HCT116 (cell line): ENCODE measurements around the gene RNPS1. TPM values are rescaled to one million over a fixed set of nuclear protein-coding genes. Genes with fewer than 3 reads are reported as not detected.

Source experiments
- ATAC-seq: fragments of 200-7000 bp; cut with Tn5 transposase; 2 replicates; pipeline ENCODE4 v1.9.1; 2020; ENCODE audit warnings: mild to moderate bottlenecking, moderate library complexity
- BruUV-seq: library from RNA; stranded (reverse); fragments of 400-500 nt; replicated peaks from 2 replicates; lab custom pipeline; 2021; lab: Mats Ljungman, UMichigan
- CTCF ChIA-PET: fragments of 300-600 bp; sonication (Branson Sonifier 250); formaldehyde crosslinking; loops from one replicate; lab custom pipeline; 2021; ENCODE audit warnings: antibody characterized with exemption; lab: Charles Lee
- POLR2A ChIA-PET: fragments of 300-600, 350-600 bp; sonication (Branson Sonifier 250); formaldehyde crosslinking; loops from one replicate; lab custom pipeline; 2021; ENCODE audit warnings: antibody characterized with exemption; lab: Charles Lee
- RAD21 ChIA-PET, 2 experiments: fragments of 300-600 bp; sonication (Branson Sonifier 250); formaldehyde crosslinking; loops; one replicate each; lab custom pipeline; 2023; ENCODE audit warnings: low total read pairs in 2 of 2; ENCODE audit not compliant: uncharacterized antibody in 2 of 2, unreplicated experiment in 2 of 2, low non-redundant PET in 1 of 2; lab: Charles Lee
- DNase-seq: peaks from one replicate; pipeline ENCODE4 v3.0.0-alpha.2; 2010; ENCODE audit warnings: low read depth, low spot score
- H2AFZ ChIP-seq: fragments of 200-600 bp; shearing (Covaris generic), sonication (generic); 2 replicates; pipeline ENCODE4 v1.6.1; 2017; ENCODE audit warnings: low read depth, mixed run types, mixed read lengths, antibody characterized with exemption, low read length; ENCODE audit not compliant: poor library complexity, severe bottlenecking
- H3K27ac ChIP-seq: 2 replicates; pipeline ENCODE4 v1.5.1; 2012; ENCODE audit warnings: low read depth, low read length
- H3K27me3 ChIP-seq: fragments of 200-600 bp; sonication (generic); 2 replicates; pipeline ENCODE4 v1.6.1; 2016; ENCODE audit warnings: mixed run types, low read length, mixed read lengths; ENCODE audit not compliant: insufficient read depth
- H3K36me3 ChIP-seq, 2 experiments: fragments of 200-500 bp in 1 of 2; fragments of 200-600 bp in 1 of 2; sonication (Bioruptor generic) in 1 of 2; sonication (generic) in 1 of 2; 2 replicates each; pipeline versions ENCODE4 v1.5.1 to v1.6.1; 2014 to 2016; ENCODE audit warnings: low read length in 2 of 2, inconsistent platforms in 1 of 2, mixed read lengths in 1 of 2, mixed run types in 1 of 2; ENCODE audit not compliant: insufficient read depth in 2 of 2, control insufficient read depth in 1 of 2
- H3K4me1 ChIP-seq, 2 experiments: fragments of 200-600 bp in 1 of 2; sonication (generic) in 1 of 2; 2 replicates each; pipeline versions ENCODE4 v1.5.1 to v1.6.1; 2012 to 2017; ENCODE audit warnings: low read length in 2 of 2, inconsistent platforms in 1 of 2, mild to moderate bottlenecking in 1 of 2, mixed read lengths in 1 of 2, mixed run types in 1 of 2, moderate library complexity in 1 of 2; ENCODE audit not compliant: insufficient read depth in 2 of 2, control insufficient read depth in 1 of 2
- H3K4me2 ChIP-seq: fragments of 200-600 bp; sonication (generic); 2 replicates; pipeline ENCODE4 v1.6.1; 2017; ENCODE audit warnings: mixed run types, low read length, mixed read lengths
- H3K4me3 ChIP-seq, 2 experiments: fragments of 200-600 bp in 1 of 2; sonication (generic) in 1 of 2; replicated peaks in 1 of 2; 2 replicates each; pipeline ENCODE4 v1.5.1; 2011 to 2016; ENCODE audit warnings: low read length in 2 of 2, control low read depth in 1 of 2, low read depth in 1 of 2, mild to moderate bottlenecking in 1 of 2, mixed read lengths in 1 of 2, mixed run types in 1 of 2
- H3K79me2 ChIP-seq: fragments of 200-600 bp; sonication (generic); 2 replicates; pipeline ENCODE4 v1.6.1; 2017; ENCODE audit warnings: mild to moderate bottlenecking, mixed run types, low read length, moderate library complexity, mixed read lengths; ENCODE audit not compliant: insufficient read depth
- H3K9ac ChIP-seq: fragments of 200-600 bp; sonication (generic); 2 replicates; pipeline ENCODE4 v1.6.1; 2016; ENCODE audit warnings: low read length, mixed read lengths
- H3K9me2 ChIP-seq: fragments of 200-600 bp; sonication (generic), shearing (Covaris generic); 2 replicates; pipeline ENCODE4 v1.6.1; 2017; ENCODE audit warnings: mixed run types, mild to moderate bottlenecking, moderate library complexity; ENCODE audit not compliant: insufficient read depth
- H3K9me3 ChIP-seq, 2 experiments: fragments of 200-500 bp in 1 of 2; fragments of 200-600 bp in 1 of 2; sonication (Bioruptor generic) in 1 of 2; sonication (generic) in 1 of 2; 2 replicates each; pipeline ENCODE4 v1.6.1; 2014 to 2017; ENCODE audit warnings: low read length in 2 of 2, mixed read lengths in 2 of 2, inconsistent platforms in 1 of 2, low read depth in 1 of 2, mild to moderate bottlenecking in 1 of 2, mixed run types in 1 of 2, moderate library complexity in 1 of 2; ENCODE audit not compliant: control insufficient read depth in 1 of 2, insufficient read depth in 1 of 2
- H4K20me1 ChIP-seq: fragments of 200-600 bp; sonication (generic), shearing (Covaris generic); 2 replicates; pipeline ENCODE4 v1.6.1; 2017; ENCODE audit warnings: mixed run types, mild to moderate bottlenecking, moderate library complexity; ENCODE audit not compliant: insufficient read depth
- EGR1 ChIP-seq: IDR thresholded peaks from 2 replicates; pipeline ENCODE4 v1.6.1; 2012; ENCODE audit warnings: low read depth
- FOSL1 ChIP-seq: IDR thresholded peaks from 2 replicates; pipeline ENCODE4 v1.6.1; 2012; ENCODE audit warnings: low read depth
- RAD21 ChIP-seq: IDR thresholded peaks from 2 replicates; pipeline ENCODE4 v1.6.1; 2012; ENCODE audit warnings: low read depth, mild to moderate bottlenecking
- ZFX ChIP-seq: fragments of 450-650 bp; IDR thresholded peaks from 2 replicates; pipeline ENCODE4 v1.6.1; 2017
- intact Hi-C: fragments of 100-400 bp; cut with micrococcal nuclease; formaldehyde crosslinking; loops from 2 replicates; pipeline ENCODE4 v1.10.0; 2022
- total RNA-seq: library from RNA; stranded (reverse); gene quantifications from one replicate; pipeline ENCODE4 v1.2.1, GENCODE V29; 2021; ENCODE audit not compliant: unreplicated experiment
- TF ChIP-seq, protein P1 (sequence below): IDR thresholded peaks from 2 replicates; pipeline ENCODE4 v1.6.1; 2012; ENCODE audit warnings: low read depth
- TF ChIP-seq, protein P2 (sequence below), 3 experiments: fragments of 200-600 bp in 1 of 3; sonication (generic) in 1 of 3; IDR thresholded peaks in 2 of 3; conservative IDR thresholded peaks in 1 of 3; 2 replicates each; pipeline ENCODE4 v1.5.1; 2012 to 2017; ENCODE audit warnings: low read depth in 2 of 3, low read length in 2 of 3, antibody characterized with exemption in 1 of 3, borderline replicate concordance in 1 of 3, control low read depth in 1 of 3, mild to moderate bottlenecking in 1 of 3, mixed read lengths in 1 of 3, mixed run types in 1 of 3, moderate library complexity in 1 of 3; ENCODE audit not compliant: insufficient read depth in 1 of 3

Gene RNPS1
- total RNA-seq, 1 experiment from 2014 or later: 257 TPM

DNA sequence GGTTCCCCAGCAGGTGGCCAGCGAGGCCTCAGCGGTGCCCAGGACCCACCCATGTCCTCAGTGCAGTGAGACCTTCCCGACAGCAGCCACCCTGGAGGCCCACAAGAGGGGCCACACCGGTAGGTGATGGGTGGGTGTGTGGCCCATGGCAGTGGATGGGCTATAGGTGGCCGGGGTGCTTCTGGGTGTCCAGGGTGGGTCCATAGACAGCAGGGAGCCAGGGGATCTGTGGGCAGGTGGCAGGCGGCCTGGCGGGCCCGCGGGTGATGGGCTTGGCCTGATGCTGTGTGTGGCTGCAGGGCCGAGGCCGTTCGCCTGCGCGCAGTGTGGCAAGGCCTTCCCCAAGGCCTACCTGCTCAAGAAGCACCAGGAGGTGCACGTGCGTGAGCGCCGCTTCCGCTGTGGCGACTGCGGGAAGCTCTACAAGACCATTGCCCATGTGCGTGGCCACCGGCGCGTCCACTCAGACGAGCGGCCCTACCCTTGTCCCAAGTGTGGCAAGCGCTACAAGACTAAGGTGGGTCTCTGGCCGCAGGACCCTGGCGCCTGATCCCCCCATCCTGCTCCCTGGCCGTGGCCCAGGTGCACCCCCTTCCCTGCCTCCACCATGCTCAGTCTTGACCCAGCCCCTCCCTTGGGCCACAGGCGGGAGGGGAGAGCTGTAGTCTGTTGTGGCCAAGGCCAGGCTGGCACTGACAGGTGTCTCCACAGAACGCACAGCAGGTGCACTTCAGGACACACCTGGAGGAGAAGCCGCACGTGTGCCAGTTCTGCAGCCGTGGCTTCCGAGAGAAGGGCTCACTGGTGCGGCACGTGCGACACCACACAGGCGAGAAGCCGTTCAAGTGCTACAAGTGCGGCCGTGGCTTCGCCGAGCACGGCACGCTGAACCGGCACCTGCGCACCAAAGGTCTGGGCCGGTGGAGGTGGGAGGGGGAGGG lies 33.8 kb downstream of the RNPS1 start:
- peaks cover 8% of the 10 kb centered on the region; the same call in 1 of the 2 replicates for H3K79me2 ChIP-seq
- H2AFZ ChIP-seq: no peak overlapping the region
- CTCF ChIA-PET: no interaction called here
- no peak overlapping the region; the same call in 1 of the 2 replicates for H3K27ac ChIP-seq
- 0 out of 2 replicates have a peak, but pooled peaks have one; percentile 5 for ATAC-seq
- H3K9me2 ChIP-seq: no peaks in the 10 kb centered on the region
- H3K4me3 ChIP-seq: no peak overlapping the region
- H3K9me3 ChIP-seq: no peaks in the 10 kb centered on the region
- no peaks in the 10 kb centered on the region for H3K27me3 ChIP-seq
- H3K4me1 ChIP-seq: peaks cover 0 to 10% of the 10 kb centered on the region in 2 experiments; a peak in 2 of 4 replicates
- H3K9ac ChIP-seq: no peak overlapping the region
- no TSS peak for BruUV-seq
- RAD21 ChIA-PET: interaction anchor here in 1 of 2 experiments (0.6 kb wide), 1 partner anchor 8 kb away, joined by 4 read pairs; no protein-coding TSS in a partner anchor
- intact Hi-C loops: no loop called here
- TF ChIP-seq EGR1: no peak
- 0 out of 2 replicates have a peak, but pooled peaks have one; percentile 9 for TF ChIP-seq ZFX
- no peak for TF ChIP-seq RAD21
- TF ChIP-seq, protein P1, sequence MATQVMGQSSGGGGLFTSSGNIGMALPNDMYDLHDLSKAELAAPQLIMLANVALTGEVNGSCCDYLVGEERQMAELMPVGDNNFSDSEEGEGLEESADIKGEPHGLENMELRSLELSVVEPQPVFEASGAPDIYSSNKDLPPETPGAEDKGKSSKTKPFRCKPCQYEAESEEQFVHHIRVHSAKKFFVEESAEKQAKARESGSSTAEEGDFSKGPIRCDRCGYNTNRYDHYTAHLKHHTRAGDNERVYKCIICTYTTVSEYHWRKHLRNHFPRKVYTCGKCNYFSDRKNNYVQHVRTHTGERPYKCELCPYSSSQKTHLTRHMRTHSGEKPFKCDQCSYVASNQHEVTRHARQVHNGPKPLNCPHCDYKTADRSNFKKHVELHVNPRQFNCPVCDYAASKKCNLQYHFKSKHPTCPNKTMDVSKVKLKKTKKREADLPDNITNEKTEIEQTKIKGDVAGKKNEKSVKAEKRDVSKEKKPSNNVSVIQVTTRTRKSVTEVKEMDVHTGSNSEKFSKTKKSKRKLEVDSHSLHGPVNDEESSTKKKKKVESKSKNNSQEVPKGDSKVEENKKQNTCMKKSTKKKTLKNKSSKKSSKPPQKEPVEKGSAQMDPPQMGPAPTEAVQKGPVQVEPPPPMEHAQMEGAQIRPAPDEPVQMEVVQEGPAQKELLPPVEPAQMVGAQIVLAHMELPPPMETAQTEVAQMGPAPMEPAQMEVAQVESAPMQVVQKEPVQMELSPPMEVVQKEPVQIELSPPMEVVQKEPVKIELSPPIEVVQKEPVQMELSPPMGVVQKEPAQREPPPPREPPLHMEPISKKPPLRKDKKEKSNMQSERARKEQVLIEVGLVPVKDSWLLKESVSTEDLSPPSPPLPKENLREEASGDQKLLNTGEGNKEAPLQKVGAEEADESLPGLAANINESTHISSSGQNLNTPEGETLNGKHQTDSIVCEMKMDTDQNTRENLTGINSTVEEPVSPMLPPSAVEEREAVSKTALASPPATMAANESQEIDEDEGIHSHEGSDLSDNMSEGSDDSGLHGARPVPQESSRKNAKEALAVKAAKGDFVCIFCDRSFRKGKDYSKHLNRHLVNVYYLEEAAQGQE: no peak
- TF ChIP-seq, protein P2, sequence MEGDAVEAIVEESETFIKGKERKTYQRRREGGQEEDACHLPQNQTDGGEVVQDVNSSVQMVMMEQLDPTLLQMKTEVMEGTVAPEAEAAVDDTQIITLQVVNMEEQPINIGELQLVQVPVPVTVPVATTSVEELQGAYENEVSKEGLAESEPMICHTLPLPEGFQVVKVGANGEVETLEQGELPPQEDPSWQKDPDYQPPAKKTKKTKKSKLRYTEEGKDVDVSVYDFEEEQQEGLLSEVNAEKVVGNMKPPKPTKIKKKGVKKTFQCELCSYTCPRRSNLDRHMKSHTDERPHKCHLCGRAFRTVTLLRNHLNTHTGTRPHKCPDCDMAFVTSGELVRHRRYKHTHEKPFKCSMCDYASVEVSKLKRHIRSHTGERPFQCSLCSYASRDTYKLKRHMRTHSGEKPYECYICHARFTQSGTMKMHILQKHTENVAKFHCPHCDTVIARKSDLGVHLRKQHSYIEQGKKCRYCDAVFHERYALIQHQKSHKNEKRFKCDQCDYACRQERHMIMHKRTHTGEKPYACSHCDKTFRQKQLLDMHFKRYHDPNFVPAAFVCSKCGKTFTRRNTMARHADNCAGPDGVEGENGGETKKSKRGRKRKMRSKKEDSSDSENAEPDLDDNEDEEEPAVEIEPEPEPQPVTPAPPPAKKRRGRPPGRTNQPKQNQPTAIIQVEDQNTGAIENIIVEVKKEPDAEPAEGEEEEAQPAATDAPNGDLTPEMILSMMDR (IDR thresholded peaks at IDR 0.05 in 2 of 3, conservative IDR thresholded peaks at IDR 0.05 in 1 of 3; ENCODE audit: borderline replicate concordance in 1 of 3, insufficient read depth in 1 of 3, low read depth in 2 of 3, low read length in 2 of 3): 0 out of 6 replicates have a peak, but pooled peaks of 1 of the 3 experiments have one; percentile 5
- no peak for TF ChIP-seq FOSL1
- H3K4me2 ChIP-seq: no peak overlapping the region
- peaks cover 8 to 12% of the 10 kb centered on the region in 2 experiments; a peak in 3 of 4 replicates for H3K36me3 ChIP-seq
- H4K20me1 ChIP-seq: no peaks in the 10 kb centered on the region
- POLR2A ChIA-PET: no interaction called here
- DNase-seq: no peak
